ENCODE data around the gene SUGP2. TPM values are rescaled to one million over a fixed set of nuclear protein-coding genes. Genes with fewer than 3 reads are reported as not detected.

Gene SUGP2
- total RNA-seq, 1 experiment from 2014 or later, result 48.9 TPM

DNA sequence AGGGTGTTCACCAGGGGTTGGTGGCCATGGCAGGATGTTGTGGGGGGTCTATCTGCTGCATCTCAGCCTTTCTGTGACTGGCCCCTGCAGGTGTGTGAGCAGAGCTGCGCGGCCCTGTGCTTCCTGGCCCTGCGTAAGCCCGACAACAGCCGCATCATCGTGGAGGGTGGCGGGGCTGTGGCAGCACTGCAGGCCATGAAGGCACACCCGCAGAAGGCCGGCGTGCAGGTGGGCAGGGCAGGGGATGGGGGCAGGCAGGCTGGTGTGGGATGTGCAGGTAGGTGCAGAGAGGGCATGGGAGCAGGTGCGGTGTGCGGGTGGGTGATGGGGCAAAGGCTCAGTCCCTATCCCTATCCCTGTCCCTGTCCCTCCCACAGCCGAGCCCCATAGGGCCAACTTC is 22.4 kb upstream of the SUGP2 start:
- no peaks in the 10 kb centered on the region for H3K27me3 ChIP-seq (ENCODE audit: low read length)
- intact Hi-C loops (cut with micrococcal nuclease), result loop anchor here (2.0 kb wide), 1 partner anchor 83 kb away; the partner anchor contains the start of gene TMEM161A
- H3K36me3 ChIP-seq (ENCODE audit: low read depth, low read length), result peaks cover 28% of the 10 kb centered on the region; the same call in 1 of the 2 replicates
- no peaks in the 10 kb centered on the region for H4K20me1 ChIP-seq (ENCODE audit: low read length)
- H3K9me3 ChIP-seq (ENCODE audit: low read length), result no peaks in the 10 kb centered on the region
- no peak overlapping the region for H3K4me3 ChIP-seq (ENCODE audit: low read length)
- BruUV-seq (replicated peaks), result no TSS peak
- no peak overlapping the region for H2AFZ ChIP-seq (ENCODE audit: low read length)
- no peaks in the 10 kb centered on the region for H3K9me2 ChIP-seq (replicated peaks; ENCODE audit: low read length)
- no peak overlapping the region for H3K4me2 ChIP-seq (ENCODE audit: low read length)
- POLR2A ChIA-PET (ENCODE audit: unreplicated experiment), result interaction anchor here (0.6 kb wide), 1 partner anchor 344 kb away, joined by 4 read pairs; no protein-coding TSS in a partner anchor
- ATAC-seq (no peak), DNase-seq (no peak)
- H3K9ac ChIP-seq (ENCODE audit: low read length), result no peak overlapping the region
- H3K27ac ChIP-seq (ENCODE audit: low read length), result no peak overlapping the region
- no peaks in the 10 kb centered on the region for H3K79me2 ChIP-seq (ENCODE audit: low read length)
- CTCF ChIA-PET, result no interaction called here
- no peaks in the 10 kb centered on the region for H3F3A ChIP-seq (ENCODE audit: low read length, unreplicated experiment)
- no peak for TF ChIP-seq EZH2 (IDR thresholded peaks at IDR 0.05; ENCODE audit: low read length, unreplicated experiment)
- no peak for TF ChIP-seq EZH2phosphoT487 (IDR thresholded peaks at IDR 0.05; ENCODE audit: borderline replicate concordance, low read length)
- TF ChIP-seq, protein P1, sequence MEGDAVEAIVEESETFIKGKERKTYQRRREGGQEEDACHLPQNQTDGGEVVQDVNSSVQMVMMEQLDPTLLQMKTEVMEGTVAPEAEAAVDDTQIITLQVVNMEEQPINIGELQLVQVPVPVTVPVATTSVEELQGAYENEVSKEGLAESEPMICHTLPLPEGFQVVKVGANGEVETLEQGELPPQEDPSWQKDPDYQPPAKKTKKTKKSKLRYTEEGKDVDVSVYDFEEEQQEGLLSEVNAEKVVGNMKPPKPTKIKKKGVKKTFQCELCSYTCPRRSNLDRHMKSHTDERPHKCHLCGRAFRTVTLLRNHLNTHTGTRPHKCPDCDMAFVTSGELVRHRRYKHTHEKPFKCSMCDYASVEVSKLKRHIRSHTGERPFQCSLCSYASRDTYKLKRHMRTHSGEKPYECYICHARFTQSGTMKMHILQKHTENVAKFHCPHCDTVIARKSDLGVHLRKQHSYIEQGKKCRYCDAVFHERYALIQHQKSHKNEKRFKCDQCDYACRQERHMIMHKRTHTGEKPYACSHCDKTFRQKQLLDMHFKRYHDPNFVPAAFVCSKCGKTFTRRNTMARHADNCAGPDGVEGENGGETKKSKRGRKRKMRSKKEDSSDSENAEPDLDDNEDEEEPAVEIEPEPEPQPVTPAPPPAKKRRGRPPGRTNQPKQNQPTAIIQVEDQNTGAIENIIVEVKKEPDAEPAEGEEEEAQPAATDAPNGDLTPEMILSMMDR (conservative IDR thresholded peaks at IDR 0.05; ENCODE audit: low read depth, low read length), result no peak
- H3K4me1 ChIP-seq (ENCODE audit: insufficient read depth, low read length), result no peaks in the 10 kb centered on the region

DNA sequence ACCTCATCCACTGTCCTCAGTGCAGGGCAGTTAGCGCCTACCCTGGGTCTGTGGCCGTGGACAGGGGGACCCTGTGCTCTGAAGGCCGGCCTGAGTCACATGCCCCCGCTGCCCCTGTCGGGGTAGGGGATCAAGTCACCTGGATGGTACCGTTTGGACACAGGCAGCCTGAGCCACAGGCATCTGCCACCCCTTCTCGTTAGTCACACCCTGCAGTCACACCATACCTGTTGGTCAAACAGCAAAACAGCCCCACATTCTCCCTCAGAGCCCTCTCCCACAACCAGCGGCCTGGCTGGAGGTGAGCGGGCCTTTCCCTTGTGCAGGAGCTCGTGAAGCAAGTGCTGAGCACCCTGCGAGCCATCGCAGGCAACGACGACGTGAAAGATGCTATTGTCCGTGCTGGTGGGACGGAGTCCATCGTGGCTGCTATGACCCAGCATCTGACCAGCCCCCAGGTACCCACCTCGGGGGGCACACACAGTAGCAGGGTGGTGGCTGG is 21.7 kb upstream of the SUGP2 start:
- intact Hi-C loops (cut with micrococcal nuclease), result loop anchor here (2.0 kb wide), 1 partner anchor 84 kb away; the partner anchor contains the start of gene TMEM161A
- no peak for ATAC-seq

More for the DNA sequence above, 21.7 kb upstream of the SUGP2 start:
- Histone ChIP-seq H3K79me2 (ENCODE audit: low read length) (no peaks in the 10 kb centered on the region), H3K4me1 (ENCODE audit: insufficient read depth, low read length) (no peaks in the 10 kb centered on the region), H3K36me3 (ENCODE audit: low read depth, low read length) (peaks cover 32% of the 10 kb centered on the region; the same call in 1 of the 2 replicates), H4K20me1 (ENCODE audit: low read length) (no peaks in the 10 kb centered on the region), H3K4me3 (ENCODE audit: low read length) (no peak overlapping the region), H3K9me3 (ENCODE audit: low read length) (no peaks in the 10 kb centered on the region), H3K27ac (ENCODE audit: low read length) (no peak overlapping the region), H3F3A (ENCODE audit: low read length, unreplicated experiment) (no peaks in the 10 kb centered on the region), H3K9me2 (replicated peaks; ENCODE audit: low read length) (no peaks in the 10 kb centered on the region), H3K4me2 (ENCODE audit: low read length) (no peak overlapping the region), H3K9ac (ENCODE audit: low read length) (no peak overlapping the region), H3K27me3 (ENCODE audit: low read length) (no peaks in the 10 kb centered on the region), H2AFZ (ENCODE audit: low read length) (no peak overlapping the region)
- ChIA-PET CTCF (no interaction called here), POLR2A (ENCODE audit: unreplicated experiment) (no interaction called here)
- no TSS peak for BruUV-seq (replicated peaks)
- no peak for TF ChIP-seq EZH2phosphoT487 (IDR thresholded peaks at IDR 0.05; ENCODE audit: borderline replicate concordance, low read length)
- TF ChIP-seq EZH2 (IDR thresholded peaks at IDR 0.05; ENCODE audit: low read length, unreplicated experiment), result no peak
- TF ChIP-seq, protein P1 (conservative IDR thresholded peaks at IDR 0.05; ENCODE audit: low read depth, low read length), result no peak
- DNase-seq, result no peak

All from PC-3 (cell line).